Omental fat pad (tissue), 4 donors: Measurements from ENCODE around the gene RAPGEF6. TPM values are rescaled to one million over a fixed set of nuclear protein-coding genes. Genes with fewer than 3 reads are reported as not detected.
"Not testable (repeated sequence)": the region's sequence is repeated elsewhere in the genome, so short reads cannot be mapped to it uniquely, and the experiment has no call there.

Experiments used
- ATAC-seq: fragments of 150-250 bp; one replicate; pipeline ENCODE4 v1.9.1; 2016; ENCODE audit warnings: mild to moderate bottlenecking, moderate library complexity; ENCODE audit not compliant: low FRiP score
- DNase-seq: peaks from one replicate; pipeline ENCODE4 v3.0.0-alpha.2; 2019; ENCODE audit warnings: low spot score
- total RNA-seq, 4 donors: library from RNA; depleted of rRNA; stranded (reverse); fragments of >200 nt; gene quantifications; one replicate each; pipeline ENCODE4 v1.1.0, GENCODE V29; 2016
- TF ChIP-seq, protein P1 (sequence below), 3 donors: fragments of 450-650 bp; IDR thresholded peaks; one replicate each; pipeline ENCODE4 v1.5.1; 2016 to 2017; ENCODE audit warnings: antibody characterized with exemption in 3 of 3, mild to moderate bottlenecking in 3 of 3, moderate library complexity in 2 of 3

The RAPGEF6 gene
- total RNA-seq, 4 donors from 2014 or later, result 14.7 to 31.5 (median 24.2) TPM

DNA sequence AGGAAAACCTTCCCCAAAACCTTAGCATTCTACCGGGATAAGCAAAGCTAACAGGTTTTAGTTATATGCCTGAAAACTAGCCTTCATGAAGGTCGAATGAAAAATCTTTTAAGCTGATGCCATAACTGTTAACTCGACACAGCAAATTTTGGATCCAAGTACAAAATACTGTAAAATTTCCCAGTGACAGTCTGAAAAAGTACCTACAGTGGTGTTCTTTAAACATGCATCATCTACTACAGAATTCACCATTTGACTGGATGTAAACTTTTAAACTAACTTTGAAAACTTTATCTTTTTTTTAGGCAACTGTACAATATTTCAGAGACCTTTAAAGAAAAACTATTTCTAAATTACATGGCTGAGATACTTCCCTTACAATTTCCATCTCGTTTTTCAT, 791 bp downstream of the RAPGEF6 start:
- no peak for DNase-seq
- TF ChIP-seq, protein P1, sequence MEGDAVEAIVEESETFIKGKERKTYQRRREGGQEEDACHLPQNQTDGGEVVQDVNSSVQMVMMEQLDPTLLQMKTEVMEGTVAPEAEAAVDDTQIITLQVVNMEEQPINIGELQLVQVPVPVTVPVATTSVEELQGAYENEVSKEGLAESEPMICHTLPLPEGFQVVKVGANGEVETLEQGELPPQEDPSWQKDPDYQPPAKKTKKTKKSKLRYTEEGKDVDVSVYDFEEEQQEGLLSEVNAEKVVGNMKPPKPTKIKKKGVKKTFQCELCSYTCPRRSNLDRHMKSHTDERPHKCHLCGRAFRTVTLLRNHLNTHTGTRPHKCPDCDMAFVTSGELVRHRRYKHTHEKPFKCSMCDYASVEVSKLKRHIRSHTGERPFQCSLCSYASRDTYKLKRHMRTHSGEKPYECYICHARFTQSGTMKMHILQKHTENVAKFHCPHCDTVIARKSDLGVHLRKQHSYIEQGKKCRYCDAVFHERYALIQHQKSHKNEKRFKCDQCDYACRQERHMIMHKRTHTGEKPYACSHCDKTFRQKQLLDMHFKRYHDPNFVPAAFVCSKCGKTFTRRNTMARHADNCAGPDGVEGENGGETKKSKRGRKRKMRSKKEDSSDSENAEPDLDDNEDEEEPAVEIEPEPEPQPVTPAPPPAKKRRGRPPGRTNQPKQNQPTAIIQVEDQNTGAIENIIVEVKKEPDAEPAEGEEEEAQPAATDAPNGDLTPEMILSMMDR (IDR thresholded peaks at IDR 0.05), result no peak
- ATAC-seq, result no peak

DNA sequence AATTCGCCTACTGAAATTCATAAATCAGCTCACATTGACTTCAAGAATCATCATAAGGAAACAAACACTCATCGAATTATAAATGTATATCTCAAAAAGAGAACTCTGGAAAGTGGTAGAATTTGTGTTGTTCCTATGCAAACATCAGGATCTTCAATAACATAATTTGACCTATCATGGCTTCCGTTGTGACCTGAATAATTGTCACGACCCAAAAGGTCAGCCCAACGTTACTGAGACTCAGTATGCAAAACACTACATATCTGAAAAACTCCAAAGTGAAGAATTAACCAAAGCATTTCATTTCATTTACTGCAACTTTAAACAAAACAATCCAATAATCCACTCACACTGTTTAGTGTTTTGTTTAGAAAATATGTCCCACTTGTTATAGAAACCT, 1.2 kb downstream of the RAPGEF6 start:
- no peak for DNase-seq
- TF ChIP-seq, protein P1 (IDR thresholded peaks at IDR 0.05), result no peak
- ATAC-seq, result no peak

DNA sequence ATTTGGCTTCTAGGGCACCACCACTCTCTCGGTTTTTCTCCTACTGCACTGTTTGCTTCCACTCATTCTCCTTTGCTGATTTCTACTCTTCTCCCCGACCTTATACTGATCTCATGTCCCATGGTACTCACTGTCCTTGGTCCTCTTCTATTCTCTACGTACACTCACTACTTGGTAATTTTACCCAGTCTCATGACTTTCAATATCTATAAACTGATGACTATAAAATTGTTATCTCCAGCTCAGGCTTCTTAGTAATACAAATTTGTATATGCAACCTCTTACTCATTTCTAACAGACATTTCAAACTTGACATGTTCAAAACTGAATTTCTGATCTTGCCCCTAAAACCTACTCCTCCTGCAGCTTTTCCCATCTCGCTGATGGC, 4.1 kb downstream of the RAPGEF6 start:
- DNase-seq (no peak), ATAC-seq (no peak)
- TF ChIP-seq, protein P1 (IDR thresholded peaks at IDR 0.05), result no peak

DNA sequence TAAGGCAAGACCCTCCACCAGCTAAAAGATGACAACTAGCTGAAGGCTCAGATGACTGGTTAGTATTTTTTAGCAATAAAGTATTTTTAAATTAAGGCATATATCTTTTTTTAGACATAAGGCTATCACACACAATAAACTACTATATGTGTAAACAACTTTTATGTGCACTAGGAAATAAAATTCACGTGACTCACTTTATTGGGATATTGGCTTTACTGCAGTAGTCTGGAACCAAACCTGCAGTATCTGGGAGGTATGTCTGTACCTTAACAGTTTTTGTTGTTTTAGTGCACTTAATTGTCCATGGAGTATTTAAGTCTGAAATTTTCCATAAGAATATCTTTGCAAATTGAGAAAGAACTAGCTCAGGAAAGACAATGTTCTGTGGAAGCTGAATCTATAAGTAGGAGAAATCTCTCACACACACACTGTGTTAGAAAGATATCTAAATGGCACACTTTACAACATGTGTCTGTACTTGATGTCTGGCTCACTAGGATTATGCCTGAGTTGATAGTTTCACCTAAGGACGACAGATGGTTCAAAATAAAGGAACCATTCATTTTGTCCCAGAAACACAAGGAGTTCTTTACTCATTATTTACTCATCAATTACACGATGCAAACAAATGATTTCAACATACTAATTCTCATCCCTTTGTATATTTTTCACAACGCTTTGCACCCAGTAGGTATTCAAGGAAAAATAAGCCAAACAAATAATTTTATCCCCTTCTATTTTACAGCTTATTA, 4.6 kb downstream of the RAPGEF6 start:
- ATAC-seq (no peak), DNase-seq (no peak)
- TF ChIP-seq, protein P1 (IDR thresholded peaks at IDR 0.05), result no peak

DNA sequence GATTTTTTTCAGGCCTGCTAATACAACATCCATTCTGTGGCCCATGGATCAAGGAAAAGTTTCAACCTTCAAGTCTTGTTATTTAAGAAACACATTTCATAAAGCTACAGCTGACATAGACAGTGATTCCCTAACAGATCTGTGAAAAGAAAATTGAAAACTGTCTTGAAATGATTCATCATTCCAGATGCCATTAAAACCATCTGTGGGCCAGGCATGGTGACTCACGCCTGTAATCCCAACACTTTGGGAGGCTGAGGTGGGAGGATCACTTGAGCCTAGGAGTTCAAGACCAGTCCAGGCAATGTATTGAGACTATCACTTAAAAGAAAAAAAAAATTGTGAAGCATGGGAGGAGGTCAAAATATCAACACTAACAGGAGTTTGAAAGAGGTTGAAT, 6.0 kb downstream of the RAPGEF6 start:
- TF ChIP-seq, protein P1 (IDR thresholded peaks at IDR 0.05), result no peak
- DNase-seq, result no peak
- no peak for ATAC-seq

DNA sequence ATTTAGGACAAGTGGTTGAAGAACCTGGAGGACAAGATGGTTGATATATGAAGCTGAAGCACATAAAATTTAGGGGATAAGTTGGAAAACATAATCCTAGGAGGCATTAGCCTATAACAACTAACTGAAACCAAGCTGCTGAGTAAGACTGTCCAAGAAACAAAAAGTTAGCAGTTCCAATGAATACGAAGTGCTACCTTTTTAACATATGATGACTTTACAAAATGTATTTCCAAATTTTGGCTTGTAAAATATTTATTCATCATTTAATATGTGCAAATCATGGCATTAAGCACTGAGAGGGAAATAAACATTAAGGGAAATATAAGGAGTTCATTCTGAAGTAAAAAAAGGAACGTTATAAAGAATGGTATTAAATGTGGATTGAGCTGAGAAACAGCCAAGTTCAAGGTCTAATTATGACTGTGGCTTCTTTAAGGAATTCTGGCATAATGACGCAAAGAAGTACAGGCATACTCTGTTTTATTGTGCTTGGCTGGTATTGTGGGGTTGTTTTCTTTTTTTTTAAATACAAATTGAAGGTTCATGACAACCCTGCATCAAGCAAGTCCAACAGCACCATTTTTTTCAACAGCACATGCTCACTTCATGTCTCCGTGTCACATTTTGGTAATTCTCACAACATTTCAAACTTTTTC, 7.7 kb downstream of the RAPGEF6 start:
- TF ChIP-seq, protein P1 (IDR thresholded peaks at IDR 0.05), result no peak
- DNase-seq, result no peak
- no peak for ATAC-seq

DNA sequence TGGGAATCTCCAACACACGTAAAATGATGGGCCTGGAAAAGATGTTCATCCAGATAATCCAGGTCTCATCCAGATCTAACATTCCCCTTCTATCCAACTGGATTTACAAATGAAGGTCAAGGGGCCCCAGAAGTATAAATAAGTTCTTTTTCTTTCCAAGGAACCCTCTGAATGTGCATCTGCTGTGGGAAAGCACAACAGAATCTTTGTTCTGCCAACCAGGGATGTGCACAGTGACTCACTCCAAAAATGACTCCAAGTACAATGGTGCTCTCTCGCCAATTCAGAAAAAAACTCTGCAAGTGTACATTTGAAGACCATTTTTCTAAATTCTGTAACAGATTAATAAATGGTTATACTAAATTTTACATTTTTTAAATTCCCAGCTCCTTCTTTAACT, 12.4 kb downstream of the RAPGEF6 start:
- DNase-seq (no peak), ATAC-seq (no peak)
- TF ChIP-seq, protein P1 (IDR thresholded peaks at IDR 0.05), result no peak

DNA sequence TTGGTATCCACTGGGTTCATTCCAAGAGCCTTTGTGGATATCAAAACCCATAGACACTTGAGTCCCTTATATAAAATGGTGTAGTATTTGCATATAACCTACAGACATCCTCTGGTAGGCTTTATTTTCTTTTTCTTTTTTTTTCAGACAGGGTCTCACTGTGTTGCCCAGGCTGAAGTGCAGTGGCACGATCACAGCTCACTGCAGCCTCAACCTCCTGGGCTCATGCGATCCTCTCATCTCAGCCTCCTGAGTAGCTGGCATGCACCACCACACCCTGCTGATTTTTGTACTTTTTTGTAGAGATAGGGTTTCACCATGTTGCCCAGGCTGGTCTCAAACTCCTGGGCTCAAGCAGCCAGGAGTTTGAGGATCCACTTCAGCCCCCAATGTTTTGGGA, 13.9 kb downstream of the RAPGEF6 start:
- not testable (repeated sequence) for ATAC-seq, DNase-seq
